GM11168 (cell line): ENCODE results near the gene ALKBH5.

Experiments used
- in situ Hi-C: fragments of 300-500 bp; cut with MboI; formaldehyde crosslinking; loops from one replicate; pipeline ENCODE4 v1.12.0; 2022; ENCODE audit warnings: low sequenced_read_pairs; ENCODE audit not compliant: unreplicated experiment

The ALKBH5 gene

DNA sequence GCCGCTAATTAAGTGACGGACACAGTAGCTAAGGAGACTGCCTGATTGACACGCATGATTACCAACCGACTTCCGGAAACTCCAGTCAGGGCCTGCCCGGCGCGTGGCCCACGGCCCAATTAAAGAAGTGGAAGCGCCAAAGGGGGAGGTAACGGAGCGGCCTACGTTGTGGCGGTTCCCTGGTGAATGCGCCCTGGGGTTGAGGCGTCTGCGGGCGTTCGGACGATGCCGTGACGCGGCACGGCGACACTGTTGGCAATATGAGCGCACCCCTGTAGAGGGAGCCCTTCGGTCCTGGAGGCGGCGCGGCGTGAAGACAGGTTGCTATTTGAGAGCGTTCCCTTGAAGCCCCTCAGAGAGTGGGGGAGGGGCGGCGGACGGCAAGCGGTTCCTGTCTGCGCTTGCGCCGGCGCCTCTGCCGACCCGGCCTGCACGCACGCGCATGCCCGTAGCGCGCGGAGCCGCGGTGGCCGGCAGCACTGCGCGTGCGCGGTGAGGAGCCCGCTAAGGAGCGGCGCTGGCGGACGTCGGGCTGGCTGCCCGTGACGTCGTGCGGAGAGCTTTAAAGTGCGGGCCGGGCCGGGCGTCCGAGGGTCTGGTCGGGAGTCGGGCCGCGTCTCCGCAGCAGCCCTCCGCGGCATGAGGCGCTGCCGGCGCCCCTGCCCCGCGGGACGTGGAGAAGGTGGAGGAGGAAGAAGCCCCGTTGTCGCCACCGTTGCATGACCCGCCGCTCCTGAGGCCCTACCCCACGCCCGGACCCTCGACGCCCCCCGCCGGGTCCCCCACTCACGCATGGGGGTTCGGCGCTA, at the start of gene ALKBH5:
TSS of gene ALKBH5 (plus strand) at position 495 of the 809 bp plus-strand sequence. CDS start 416 bp downstream, outside the sequence.
- in situ Hi-C loops = no loop called here

DNA sequence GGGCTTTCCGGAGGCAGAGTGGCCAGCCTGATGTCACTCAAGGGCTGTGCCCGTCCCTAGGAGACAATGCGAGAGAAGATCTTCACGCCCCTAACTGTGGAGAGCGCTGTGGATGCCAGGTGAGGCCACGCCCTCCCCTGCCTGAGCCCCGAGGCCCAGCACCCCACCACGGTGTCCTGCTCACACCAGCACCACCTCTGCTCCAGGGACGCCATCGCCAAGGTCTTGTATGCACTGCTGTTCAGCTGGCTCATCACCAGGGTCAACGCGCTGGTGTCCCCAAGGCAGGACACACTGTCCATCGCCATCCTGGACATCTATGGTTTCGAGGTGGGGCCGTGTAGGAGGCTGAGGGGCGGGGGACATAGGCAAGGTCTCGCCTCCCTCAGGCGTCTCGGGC, 47.3 kb upstream of the ALKBH5 start:
- in situ Hi-C loops = no loop called here

- in situ Hi-C loops = no loop called here
Observed at GRCh38 chr17:18138065-18138749, 45.4 kb upstream of the ALKBH5 start.

DNA sequence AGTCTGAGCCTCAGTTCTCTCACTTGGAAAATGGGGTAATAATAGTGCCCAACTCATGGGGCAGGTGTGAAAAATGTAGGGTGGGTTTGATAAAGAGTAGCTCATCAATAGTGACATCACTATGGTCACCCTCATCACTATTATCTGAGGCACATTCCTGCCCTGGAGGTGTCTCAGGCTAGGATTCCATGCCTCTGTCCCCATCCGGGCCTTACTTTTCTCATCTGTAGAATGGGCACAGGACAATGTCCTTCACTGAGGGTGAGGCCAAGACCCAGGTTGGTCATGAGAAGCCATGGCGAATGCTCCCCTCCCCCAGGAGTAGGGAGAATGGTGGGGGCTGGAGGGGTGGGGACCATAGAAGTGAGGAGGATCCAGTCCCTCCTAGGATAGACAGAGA, 44.5 kb upstream of the ALKBH5 start:
- in situ Hi-C loops = no loop called here

GRCh38 chr17:18139498-18139897, 44.1 kb upstream of the ALKBH5 start:
- in situ Hi-C loops = no loop called here

GRCh38 chr17:18139949-18140348, 43.7 kb upstream of the ALKBH5 start:
- in situ Hi-C loops = no loop called here

DNA sequence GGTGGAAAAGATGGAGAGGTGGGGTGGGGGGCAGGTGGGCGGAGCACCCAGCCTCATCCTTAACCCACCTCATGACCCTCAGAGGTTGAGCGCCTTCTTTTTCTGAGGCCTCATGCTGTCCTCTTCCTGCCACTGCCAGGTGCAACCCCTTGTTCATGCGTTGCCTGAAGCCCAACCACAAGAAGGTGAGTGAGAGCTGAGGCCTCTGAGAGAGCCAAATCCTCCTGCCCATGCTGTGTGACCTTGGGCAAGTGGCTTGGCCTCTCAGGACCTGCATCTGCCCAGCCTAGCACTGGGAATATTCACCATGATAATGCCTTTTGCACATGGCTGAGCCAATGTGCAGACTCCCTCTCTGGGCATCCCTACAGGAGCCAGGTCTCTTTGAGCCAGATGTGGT, 43.0 kb upstream of the ALKBH5 start:
- in situ Hi-C loops = no loop called here

GRCh38 chr17:18141210-18141803, 42.3 kb upstream of the ALKBH5 start:
- in situ Hi-C loops = no loop called here

DNA sequence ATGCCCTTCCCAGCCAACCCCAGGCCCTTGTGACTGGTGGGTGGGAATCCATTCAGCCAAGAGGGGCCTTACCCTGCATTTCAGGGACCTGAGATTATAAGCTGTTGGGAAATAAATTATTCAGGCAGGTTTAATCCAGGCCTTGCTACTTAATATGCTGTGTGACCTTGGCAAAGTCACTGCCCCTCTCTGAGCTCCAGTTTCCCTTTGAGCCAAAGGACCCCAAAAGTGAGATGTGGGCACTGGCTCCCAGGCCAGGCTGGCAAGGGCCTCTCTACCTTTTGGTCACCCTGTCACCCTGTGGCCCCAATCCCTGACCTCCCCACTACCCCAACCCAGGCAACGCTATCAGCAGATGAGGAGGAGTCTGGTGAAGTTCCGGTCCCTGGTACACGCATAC, 41.2 kb upstream of the ALKBH5 start:
- in situ Hi-C loops = no loop called here

DNA sequence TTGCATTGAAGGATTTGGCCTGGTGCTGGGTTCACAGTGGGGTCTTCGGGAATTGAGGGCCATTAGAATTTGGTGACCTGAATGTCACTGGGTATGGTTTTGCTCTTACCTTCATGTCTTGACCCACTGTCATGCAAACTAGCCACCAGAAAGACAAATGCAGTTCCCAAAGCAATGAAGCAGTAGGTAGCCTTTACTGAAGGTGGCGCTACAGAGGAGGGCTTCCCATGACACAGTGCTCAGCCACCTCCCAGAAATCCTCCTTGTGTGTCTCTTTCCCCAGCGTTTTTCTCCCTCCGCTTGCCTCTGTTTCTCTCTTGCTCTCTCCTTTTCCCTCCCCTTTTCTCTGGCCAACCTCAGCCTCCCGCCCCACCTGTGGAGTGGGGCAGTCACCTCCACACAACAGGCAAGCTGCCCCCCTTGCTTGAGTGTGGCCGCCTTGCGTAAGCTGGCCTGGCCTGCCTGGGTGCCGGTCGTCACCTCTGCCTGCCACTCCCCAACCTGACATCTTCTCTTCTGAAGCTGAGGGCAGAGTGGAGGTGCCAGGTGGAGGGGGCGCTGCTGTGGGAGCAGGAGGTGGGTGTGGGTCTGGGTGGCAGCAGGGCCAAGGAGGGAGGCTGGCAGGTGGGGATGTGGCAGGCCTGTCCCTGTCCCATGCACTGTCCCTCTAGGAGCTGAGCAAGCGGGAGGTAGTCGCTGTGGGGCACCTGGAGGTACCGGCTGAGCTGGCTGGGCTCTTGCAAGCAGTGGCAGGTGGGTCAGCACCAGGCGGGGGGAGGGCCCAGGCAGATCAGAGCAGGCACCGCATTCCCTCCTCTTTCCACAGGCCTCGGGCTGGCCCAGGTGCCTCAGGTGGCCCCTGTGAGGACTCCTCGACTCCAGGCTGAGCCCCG, 40.3 kb upstream of the ALKBH5 start:
- in situ Hi-C loops = no loop called here

GRCh38 chr17:18144261-18144660, 39.4 kb upstream of the ALKBH5 start:
- in situ Hi-C loops = no loop called here

DNA sequence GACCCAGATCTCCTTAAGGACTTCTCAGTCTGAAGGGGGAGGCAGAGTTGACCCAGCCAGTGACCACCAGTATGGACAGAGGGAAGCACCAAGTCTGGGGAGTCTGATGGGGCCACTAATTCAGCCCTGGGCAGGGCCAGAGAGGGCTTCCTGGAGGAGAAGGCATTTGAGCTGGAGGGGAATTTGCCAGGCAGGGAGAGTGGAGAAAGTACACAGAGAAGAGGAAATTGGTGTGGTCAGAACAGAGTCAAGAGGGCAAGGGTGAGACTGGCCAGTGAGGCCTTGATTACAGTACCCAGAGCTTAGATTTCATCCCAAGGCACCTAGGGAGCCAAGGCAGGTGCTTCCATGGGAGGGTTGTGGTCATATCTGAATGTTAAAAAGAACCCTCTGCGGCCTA, 38.8 kb upstream of the ALKBH5 start:
- in situ Hi-C loops = no loop called here

DNA sequence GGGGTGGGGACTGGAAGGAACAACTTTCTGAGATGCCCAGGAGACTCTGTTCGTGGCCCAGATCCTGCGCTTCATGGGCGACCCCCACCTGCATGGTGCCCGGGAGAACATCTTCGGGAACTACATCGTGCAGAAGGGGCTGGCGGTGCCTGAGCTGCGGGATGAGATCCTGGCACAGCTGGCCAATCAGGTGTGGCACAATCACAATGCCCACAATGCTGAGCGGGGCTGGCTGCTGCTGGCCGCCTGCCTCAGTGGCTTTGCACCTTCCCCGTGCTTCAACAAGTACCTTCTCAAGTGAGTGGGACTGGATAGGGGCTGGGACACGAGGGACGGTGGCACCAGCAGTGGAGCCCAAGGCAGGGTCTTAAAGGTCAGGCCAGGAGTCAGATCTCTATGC, 37.8 kb upstream of the ALKBH5 start:
- in situ Hi-C loops = no loop called here

GRCh38 chr17:18146259-18146658, 37.4 kb upstream of the ALKBH5 start:
- in situ Hi-C loops = no loop called here

- in situ Hi-C loops = no loop called here
Observed at GRCh38 chr17:18146980-18147379, 36.6 kb upstream of the ALKBH5 start.

- in situ Hi-C loops = no loop called here
Observed at GRCh38 chr17:18148586-18148985, 35.0 kb upstream of the ALKBH5 start.

DNA sequence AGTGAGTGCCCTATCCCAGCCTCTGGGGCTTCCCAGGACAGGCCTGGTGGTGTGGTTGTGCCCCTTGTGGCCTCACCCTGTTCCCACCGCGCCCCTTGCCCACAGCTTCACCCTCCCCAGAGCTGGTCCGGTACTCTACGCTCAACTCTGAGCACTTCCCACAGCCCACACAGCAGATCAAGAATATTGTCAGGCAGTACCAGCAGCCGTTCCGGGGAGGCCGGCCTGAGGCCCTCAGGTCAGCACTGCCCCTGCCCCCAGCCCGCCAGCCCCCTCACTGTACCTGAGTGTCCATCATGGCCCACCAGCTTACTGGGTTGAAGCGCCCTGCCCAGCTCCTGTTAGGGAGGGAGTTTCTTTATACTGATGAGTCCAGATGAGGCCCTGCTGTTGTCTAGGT, 32.3 kb upstream of the ALKBH5 start:
- in situ Hi-C loops = no loop called here

DNA sequence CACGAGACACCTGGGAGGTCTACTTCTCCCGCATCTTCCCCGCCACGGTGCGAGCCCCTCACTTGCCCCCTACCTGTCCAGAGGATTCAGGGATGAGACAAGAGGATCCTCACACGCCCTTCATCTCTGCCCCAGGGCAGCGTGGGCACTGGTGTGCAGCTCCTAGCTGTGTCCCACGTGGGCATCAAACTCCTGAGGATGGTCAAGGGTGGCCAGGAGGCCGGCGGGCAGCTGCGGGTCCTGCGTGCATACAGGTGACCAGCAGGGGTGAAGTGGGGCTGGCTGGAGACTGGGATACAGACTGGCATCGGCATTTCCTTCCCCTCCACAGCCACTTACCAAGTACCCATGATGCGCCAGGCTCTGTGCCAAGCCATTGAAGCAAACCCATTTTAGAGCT, 28.4 kb upstream of the ALKBH5 start:
- in situ Hi-C loops = no loop called here

GRCh38 chr17:18156171-18156975, 27.3 kb upstream of the ALKBH5 start:
- in situ Hi-C loops = no loop called here

DNA sequence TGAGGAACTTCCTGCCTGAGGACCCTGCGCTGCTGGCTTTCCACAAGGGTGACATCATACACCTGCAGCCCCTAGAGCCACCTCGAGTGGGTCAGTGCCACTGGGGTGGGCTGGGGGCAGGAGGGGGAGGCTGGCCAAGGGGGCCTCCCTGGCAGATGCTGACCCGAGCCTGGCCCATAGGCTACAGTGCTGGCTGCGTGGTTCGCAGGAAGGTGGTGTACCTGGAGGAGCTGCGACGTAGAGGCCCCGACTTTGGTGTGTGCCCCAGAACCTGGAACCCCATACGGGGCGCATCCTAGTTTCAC, 26.7 kb upstream of the ALKBH5 start:
- in situ Hi-C loops = no loop called here
